ENCODE measurements around the gene ZNF20. TPM values are rescaled to one million over a fixed set of nuclear protein-coding genes. Genes with fewer than 3 reads are reported as not detected.

Gene ZNF20
- 2.8 and 3.6 TPM in 2 replicates for total RNA-seq

DNA sequence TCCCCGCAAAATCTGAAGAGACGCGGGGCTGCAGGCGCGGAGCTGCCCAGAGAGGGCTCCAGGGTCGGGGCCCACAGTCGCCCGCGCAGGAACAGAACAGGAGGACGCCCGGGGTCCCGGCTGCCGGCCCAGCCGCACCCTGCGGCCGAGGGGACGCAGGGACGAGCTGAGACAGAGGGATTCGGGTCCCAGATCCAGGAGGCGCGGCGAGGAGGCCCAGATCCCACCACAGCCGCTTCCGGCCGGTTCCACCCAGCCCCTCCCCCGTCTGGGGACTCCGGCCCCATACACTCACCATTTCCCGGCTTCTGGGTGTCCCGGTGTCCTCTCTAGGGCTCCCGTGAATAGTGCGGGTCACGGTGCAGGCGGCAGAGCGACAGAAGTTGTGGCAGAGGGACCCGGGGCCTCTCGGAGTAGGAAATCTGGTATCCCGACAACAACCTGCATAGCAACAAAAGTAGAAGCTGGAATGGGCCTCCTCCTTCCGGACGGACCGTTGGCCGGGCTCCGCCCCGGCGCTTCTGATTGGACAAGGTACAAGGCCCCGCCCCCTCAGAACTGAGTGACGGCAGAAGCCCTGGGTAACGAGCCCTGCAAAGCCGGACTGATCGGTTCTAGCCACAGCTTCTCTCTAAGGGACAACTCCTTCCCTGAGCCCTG lies at the start of gene ZNF20:
ZNF20 (minus strand) TSS at position 466 of the 660 bp plus-strand sequence; CDS start at position 298, 168 bp downstream.

GRCh38 chr19:12162882-12163806 lies 23.0 kb upstream of the ZNF20 start, which contains the start of gene ZNF136:
ZNF136 (plus strand) TSS chr19:12163096; CDS start chr19:12163204, 108 bp downstream.

DNA sequence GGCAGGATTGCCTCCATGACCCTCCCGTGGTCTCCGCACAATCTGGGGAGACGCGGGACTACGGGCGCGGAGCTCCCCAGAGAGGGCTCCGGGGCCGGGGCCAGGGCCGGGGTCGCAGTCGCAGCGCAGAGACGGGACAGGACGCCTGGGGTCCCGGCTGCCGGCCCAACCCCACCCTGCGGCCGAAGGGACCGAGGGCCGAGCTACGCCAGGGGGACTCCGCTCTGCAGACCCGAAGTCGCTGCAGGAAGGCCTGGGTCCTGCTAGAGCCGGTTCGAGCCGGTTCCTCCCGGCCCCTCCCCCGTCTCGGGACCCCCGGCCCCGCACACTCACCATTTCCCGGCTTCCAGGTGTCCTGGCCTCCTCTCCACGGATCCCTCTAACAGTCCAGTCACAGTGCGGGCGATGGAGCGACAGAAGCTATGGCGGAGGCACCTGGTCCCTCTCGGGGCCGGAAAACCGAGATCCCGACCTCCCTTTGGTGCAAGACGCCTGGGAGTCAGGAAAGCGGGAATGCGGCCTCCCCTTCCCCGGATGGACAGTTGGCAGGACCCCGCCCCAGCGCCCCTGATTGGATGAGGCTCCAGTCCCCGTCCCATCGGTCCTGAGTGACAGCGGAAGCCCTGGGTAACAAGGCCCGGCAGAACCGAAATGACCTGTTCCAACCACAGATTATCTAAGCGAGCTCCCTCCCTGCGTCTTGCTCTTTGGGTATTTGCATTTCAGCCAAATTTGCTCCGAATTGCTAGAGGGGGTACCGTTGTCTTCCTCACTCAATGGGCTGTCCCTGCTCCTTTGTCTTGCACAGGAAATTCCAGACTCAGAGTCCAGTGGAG lies 16.3 kb upstream of the ZNF20 start, which contains the start of gene ZNF625:
ZNF625 (minus strand) TSS at position 512 of the 836 bp plus-strand sequence; CDS start at position 336, 176 bp downstream.

Small RNAs within 50 kb of the gene (small RNA-seq; reads per million reads assigned to genes)
- gene RF00019 (ENCODE audit: low replicate concordance) (not detected), gene RNA5SP467 (ENCODE audit: low replicate concordance) (not detected)

Other genes starting within 250 kb of the ZNF20 start
- gene ZNF700, start 215.2 kb downstream of the ZNF20 start, total RNA-seq: 5.0 and 7.9 TPM in 2 replicates
- gene ZNF763, start 175.3 kb downstream of the ZNF20 start, total RNA-seq: 0.57 and 0.88 TPM in 2 replicates
- 1.0 and 1.1 TPM in 2 replicates for gene ZNF433, start 104.7 kb downstream of the ZNF20 start, total RNA-seq
- under 0.01 and 0.57 TPM in 2 replicates for gene ZNF878, start 87.4 kb downstream of the ZNF20 start, total RNA-seq
- 4.0 and 5.0 TPM in 2 replicates for gene ZNF844, start 75.6 kb downstream of the ZNF20 start, total RNA-seq
- 7.0 and 12.3 TPM in 2 replicates for gene ZNF625, start 16.4 kb upstream of the ZNF20 start, total RNA-seq
- 4.4 and 8.0 TPM in 2 replicates for gene ZNF136, start 22.7 kb upstream of the ZNF20 start, total RNA-seq
- 4.4 and 4.7 TPM in 2 replicates for gene ZNF44, start 154.5 kb upstream of the ZNF20 start, total RNA-seq
- 0.22 and 0.43 TPM in 2 replicates for gene ZNF563, start 193.3 kb upstream of the ZNF20 start, total RNA-seq
- gene ZNF442, start 225.3 kb upstream of the ZNF20 start, total RNA-seq: 0.44 and 0.72 TPM in 2 replicates

Measured in placental pericyte (primary cell).